Middle frontal gyrus (tissue), 1 donor: ENCODE measurements around the gene RMND1.

Experiments used
- DNase-seq: peaks from one replicate; pipeline ENCODE4 v3.0.0-alpha.2; 2015; ENCODE audit warnings: low spot score; ENCODE audit errors: extremely low spot score

The RMND1 gene

DNA sequence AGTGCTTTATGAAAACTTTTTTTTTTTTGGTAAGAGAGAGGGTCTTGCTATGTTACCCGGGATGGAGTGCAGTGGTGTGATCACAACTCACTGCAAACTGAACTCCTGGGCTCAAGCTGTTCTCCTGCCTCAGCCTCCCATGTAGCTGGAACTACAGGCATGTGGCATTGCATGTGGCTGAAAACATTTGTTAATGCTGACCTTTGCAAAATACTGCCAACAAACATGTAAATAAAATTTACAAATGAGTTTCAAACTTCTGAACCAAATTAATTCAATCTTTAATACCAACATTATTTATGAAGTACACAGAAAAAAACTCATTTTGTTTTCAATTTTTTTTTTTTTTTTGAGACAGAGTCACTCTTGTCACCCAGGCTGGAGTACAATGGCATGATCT is 34.4 kb downstream of the RMND1 start:
- DNase-seq, result no peak

DNA sequence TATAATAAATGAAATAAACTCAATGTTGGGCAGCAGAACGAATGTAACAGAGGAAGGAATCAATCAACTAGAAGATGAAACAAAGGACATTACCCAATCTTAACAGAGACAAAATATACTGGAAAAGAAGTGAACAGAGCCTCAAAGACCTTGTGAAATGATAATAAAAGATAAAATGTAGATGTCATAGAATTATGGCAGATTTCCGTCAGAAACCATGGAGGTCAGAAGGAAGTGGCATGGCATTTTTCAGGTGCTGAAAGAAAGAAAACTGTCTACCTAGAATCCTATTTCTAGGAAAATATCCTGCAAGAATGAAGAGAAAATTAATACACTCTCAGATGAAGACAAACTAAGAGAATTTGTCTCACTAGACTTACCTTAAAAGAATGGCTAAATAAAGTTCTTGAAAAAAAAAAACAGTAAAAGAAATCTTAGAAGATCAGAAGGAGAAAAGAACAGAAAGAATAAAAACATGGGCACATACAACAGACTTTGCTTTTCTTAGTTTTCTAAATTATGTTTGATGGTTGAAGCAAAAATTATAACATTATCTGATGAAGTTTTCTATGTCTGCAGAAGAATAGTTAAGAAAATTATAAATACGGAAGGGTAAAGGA is 37.2 kb downstream of the RMND1 start:
- no peak for DNase-seq

GRCh38 chr6:151413372-151414145 is 38.4 kb downstream of the RMND1 start:
- no peak for DNase-seq

DNA sequence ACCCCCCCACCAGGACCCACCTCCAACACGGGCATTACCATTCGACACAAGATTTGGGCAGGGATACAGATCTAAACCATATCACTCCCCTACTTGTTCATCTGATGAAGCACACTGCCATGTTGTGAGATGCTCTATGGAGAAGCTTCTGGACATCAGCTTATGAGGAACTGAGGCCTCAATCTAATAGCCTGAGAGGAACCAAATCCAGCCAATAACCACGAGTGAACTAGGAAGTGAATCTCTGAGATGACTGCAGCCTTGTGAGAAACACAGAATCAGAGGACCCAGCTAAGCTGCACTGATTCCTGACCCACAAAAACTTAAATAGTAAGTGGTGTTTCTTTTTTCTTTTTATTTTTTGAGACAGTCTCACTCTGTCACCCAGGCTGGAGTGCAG is 39.0 kb downstream of the RMND1 start:
- no peak for DNase-seq

- no peak for DNase-seq
Measured at GRCh38 chr6:151409679-151410078, 42.2 kb downstream of the RMND1 start.

- DNase-seq, result no peak
Measured at GRCh38 chr6:151409260-151409659, 42.7 kb downstream of the RMND1 start.

DNA sequence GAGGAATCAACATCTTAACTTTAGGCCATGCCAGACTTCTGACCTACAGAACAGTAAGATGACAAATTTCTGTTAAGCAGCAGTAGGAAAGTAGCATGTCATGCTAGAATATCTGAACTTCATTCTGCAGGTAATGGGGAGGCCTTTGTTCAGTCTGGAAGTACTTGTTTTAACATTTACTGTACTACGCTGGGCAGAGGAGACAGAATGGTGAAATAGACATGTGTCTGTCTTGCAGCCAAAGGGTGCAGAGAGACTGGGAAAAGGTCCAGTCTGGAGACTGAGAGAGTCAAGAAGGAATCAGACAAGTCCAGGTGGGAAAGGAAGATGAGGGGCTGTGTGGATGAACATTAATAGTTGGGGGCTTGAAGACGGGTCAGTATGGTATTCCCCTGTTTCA is 43.1 kb downstream of the RMND1 start:
- DNase-seq, result no peak

DNA sequence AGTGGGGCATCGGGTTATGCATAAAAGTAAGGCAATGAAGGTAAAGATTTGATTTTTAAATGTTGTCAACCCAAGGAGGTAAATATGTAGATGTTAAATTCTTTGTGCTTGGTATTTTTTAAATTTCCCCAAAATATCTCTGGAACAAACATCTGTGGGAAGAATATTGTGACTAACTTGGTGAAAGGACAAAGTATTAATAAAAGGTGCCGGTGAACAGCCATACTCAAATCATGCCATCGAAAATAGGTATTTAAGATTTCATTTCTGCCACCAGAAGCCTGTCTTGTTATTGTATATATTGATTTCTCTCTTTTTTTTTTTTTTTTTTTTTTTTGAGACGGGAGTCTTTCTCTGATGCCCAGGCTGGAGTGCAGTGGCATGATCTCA is 48.0 kb downstream of the RMND1 start:
- DNase-seq, result no peak

DNA sequence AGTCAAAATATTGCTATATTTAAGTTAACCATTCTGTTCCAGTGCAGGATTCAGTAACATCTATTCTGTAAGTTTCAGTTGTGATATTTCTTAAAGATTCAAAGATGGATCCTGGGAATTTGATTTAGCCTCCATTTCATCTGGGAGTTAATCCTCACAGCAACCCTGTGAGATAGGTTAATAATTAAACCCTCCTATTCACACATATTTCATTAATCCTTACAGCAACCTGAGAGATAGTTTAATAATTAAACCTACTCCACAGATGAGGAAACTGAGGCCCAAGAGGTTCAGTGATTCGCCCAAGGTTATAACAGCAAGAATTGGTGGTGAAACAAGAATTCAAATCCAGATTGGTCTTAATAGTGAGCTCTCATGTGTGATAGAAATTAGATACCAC is 49.7 kb downstream of the RMND1 start:
- no peak for DNase-seq

DNA sequence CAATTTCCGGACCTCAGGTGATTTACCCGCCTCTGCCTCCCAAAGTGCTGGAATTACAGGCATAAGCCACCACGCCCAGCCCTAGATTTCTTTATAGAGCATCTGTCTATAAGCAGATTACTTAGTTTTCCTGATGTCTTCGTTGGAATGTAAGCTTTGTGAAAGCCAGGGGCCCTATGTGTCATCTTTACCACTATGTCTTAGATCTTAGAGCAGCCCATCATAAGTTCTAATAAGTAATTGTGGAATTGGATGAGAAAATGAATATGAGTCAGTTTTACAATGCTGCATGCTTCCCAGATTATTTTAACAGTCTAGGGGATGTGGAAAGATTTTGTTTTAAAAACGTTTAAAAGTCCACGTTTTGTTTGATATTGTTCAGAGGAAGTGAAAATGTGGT is 51.5 kb downstream of the RMND1 start:
- DNase-seq, result no peak

- DNase-seq, result no peak
Measured at GRCh38 chr6:151399679-151400078, 52.2 kb downstream of the RMND1 start.

- DNase-seq, result no peak
Measured at GRCh38 chr6:151393410-151393809, 58.5 kb downstream of the RMND1 start.

- DNase-seq, result no peak
Measured at GRCh38 chr6:151392427-151392826, 59.5 kb downstream of the RMND1 start.

- peak; percentile 43 for DNase-seq
Measured at GRCh38 chr6:151391471-151392413, 60.2 kb downstream of the RMND1 start, which contains the start of gene ZBTB2. Gene ZBTB2 (minus strand): TSS chr6:151391559. CDS start chr6:151373637, 17,922 bp downstream.

- peak; percentile 17 for DNase-seq
Measured at GRCh38 chr6:151390851-151391470, 61.0 kb downstream of the RMND1 start.

DNA sequence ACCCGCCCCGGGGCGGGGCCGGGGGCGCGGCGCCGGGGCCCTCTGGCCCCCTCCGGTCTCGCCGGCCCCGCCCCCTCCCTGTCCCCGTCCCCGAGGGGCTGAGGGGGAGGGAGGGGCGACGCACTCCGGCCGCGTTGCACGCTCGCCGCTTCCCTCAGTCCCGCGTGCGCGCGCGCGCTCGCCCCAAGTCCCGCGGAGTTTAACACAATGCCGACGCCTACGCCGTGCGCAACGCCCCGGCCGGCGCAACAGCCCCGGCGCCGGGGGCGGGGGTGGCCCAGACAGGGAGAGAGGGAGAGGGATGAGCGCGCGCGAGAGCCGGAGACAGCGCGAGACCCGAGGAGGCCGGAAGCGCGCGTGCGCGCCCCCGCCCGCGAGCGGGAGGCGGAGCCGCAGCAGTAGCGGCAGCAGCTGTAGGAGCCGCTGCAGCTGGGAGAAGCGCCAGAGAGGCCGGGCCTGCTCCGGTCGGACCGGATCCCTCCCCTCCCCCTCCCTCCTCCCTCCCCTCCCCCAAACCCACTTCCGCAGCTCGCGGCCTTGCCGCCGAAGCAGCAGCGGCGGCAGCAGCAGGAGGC is 61.6 kb downstream of the RMND1 start:
- peak; percentile 96 for DNase-seq

GRCh38 chr6:151389618-151390275 is 62.2 kb downstream of the RMND1 start:
- DNase-seq, result peak; percentile 29

DNA sequence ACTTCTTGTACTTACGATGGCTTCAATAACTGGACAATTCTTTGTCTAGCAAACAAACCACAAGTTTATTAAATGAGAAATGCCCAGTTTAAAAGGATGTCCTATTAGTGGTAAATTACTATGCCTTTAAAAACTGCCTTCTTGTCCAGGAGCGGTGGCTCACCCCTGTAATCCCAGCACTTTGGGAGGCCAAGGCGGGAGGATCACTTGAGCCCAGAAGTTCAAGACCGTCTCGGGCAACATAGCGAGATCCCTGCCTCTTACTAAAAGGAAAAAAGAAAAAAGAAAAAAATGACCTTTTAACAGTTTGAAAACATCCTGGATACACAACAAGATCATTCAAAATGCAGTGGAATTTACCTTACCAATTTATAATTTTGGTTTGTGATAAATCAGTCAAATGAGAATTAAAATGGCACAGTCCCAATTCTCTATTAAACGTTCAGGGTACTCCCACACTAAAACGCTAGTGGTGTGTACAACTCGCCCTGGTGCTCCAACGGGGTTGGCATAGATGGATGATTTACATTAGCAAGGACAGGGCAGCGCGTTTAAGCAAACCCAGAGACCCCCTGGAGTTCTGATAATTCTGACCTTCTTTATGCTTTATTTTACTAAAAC is 62.8 kb downstream of the RMND1 start:
- DNase-seq, result no peak

DNA sequence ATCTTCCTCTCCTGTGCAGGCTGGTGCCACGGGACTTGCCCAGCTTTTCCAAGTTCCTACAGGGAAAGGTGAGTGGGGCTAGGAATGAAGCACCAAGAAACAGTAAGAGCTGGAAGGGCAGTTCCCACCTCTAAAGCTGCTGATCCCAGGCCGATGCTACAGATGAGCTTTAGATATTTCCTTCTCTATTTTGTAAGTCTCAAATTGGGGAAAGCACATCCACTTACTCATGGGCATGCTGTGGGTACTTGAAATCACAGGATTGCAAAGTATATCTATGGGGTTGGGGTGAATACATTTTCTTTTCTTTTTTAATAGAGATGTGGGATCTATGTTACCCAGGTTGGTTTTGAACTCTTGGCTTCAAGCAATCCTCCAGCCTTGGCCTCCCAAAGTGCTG is 63.7 kb downstream of the RMND1 start:
- DNase-seq, result no peak
